Endothelial cell of umbilical vein (primary cell): ENCODE results near the gene DIS3L2.

Experiments used
- GATA2 ChIP-seq: IDR thresholded peaks from 2 replicates; pipeline ENCODE4 v1.7.0; 2011; ENCODE audit warnings: low read depth, mild to moderate bottlenecking, moderate library complexity, mixed read lengths, low read length; ENCODE audit not compliant: insufficient read length, insufficient read depth
- POLR2A ChIP-seq: IDR thresholded peaks from 2 replicates; pipeline ENCODE4 v1.6.1; 2012; ENCODE audit warnings: low read depth, mild to moderate bottlenecking, control low read depth, low read length
- POLR2AphosphoS5 ChIP-seq: IDR thresholded peaks from 2 replicates; pipeline ENCODE4 v1.6.1; 2012; ENCODE audit warnings: low read depth, mild to moderate bottlenecking, control low read depth, low read length, moderate library complexity; ENCODE audit not compliant: insufficient read depth

- no peak for TF ChIP-seq POLR2A
- no peak for TF ChIP-seq GATA2
- no peak for TF ChIP-seq POLR2AphosphoS5
Observed at GRCh38 chr2:232321156-232321816, 359.8 kb downstream of the DIS3L2 start.
